Right renal pelvis (tissue), 4 donors: ENCODE results near the gene TFCP2. TPM values are rescaled to one million over a fixed set of nuclear protein-coding genes. Genes with fewer than 3 reads are reported as not detected.

Experiments used
- DNase-seq, 4 donors: peaks; one replicate each; pipeline ENCODE4 v3.0.0-alpha.2; 2013; ENCODE audit warnings: low read depth in 4 of 4, low spot score in 3 of 4, missing footprints in 1 of 4
- polyA plus RNA-seq, 4 donors: library from polyadenylated mRNA; unstranded; fragments of 120-200 nt; gene quantifications; one replicate each; pipeline ENCODE4 v1.2.1, GENCODE V29; 2013; ENCODE audit not compliant: insufficient read length in 4 of 4

TFCP2 gene
- polyA plus RNA-seq, 4 donors: 51.9 to 65.2 (median 62.0) TPM

- no peak for DNase-seq
Measured at GRCh38 chr12:51048661-51049251, 124.2 kb downstream of the TFCP2 start.

DNA sequence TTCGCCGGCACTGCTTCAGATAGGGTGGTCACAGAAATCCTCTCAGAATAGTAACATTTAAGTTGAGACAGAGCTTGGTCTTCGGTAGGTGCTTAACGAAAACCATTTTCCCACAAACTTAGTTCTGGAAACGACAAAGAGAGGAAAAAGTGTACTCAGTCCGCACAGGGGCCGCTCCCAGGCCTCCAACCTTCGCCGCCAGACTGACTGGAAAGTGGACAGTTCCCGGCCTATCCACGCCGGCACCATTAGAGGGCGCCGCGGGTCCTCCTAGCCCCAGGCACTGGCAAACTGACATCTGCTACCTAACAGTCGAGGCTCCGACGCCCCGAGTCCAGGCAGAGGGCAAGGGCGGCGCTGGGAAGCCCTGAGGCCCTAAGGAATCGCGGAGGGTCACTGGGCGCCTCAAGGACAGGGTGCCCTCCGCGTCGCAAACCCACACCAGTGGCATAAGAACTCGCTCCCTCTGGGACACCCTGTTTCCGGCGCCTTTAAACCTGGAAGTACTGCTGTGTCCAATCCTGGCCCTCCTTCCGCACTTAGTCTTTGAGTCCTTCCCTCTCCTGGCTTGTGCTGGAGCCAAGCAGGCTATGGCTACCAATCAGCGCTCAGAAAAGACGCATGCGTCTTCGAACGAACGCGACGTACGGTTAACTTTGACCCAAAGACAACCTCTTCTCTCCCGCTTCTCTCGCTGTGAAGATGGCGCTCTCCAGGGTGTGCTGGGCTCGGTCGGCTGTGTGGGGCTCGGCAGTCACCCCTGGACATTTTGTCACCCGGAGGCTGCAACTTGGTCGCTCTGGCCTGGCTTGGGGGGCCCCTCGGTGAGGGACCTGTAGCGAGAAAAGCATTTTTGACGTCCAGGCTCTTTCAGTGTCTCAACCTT lies 125.0 kb downstream of the TFCP2 start, which contains the start of gene LETMD1:
Gene LETMD1, plus strand, starts transcription at position 673 of the 886 bp plus-strand sequence. Its CDS starts 30 bp downstream, at position 703.
- peak; percentile 94 to 96 (median 95) for DNase-seq

Other genes with a start within 250 kb of the TFCP2 start
- gene HIGD1C, start 220.6 kb downstream of the TFCP2 start, polyA plus RNA-seq: under 1 TPM in 1 of 4 donors, not detected in 3; 0.27 TPM
- gene SLC11A2, start 146.8 kb downstream of the TFCP2 start, polyA plus RNA-seq: 10 to 100 TPM; 43.7 to 58.6 (median 53.0) TPM
- gene LETMD1, start 124.8 kb downstream of the TFCP2 start, polyA plus RNA-seq: 10 to 100 TPM; 85.2 to 97.8 (median 97.1) TPM
- gene CSRNP2, start 89.5 kb downstream of the TFCP2 start, polyA plus RNA-seq: 10 to 100 TPM; 35.9 to 39.5 (median 38.5) TPM
- 10 to 100 TPM in 1 of 4 donors, 1 to 10 TPM in 3; 7.8 to 11.1 (median 9.1) TPM for gene POU6F1, start 44.9 kb upstream of the TFCP2 start, polyA plus RNA-seq
- 100 to 1,000 TPM; 284 to 334 (median 311) TPM for gene DAZAP2, start 65.7 kb upstream of the TFCP2 start, polyA plus RNA-seq
- 10 to 100 TPM; 19.9 to 26.1 (median 22.0) TPM for gene SMAGP, start 97.3 kb upstream of the TFCP2 start, polyA plus RNA-seq
- gene BIN2, start 151.0 kb upstream of the TFCP2 start, polyA plus RNA-seq: 1 to 10 TPM; 1.7 to 5.1 (median 2.9) TPM
- not detected for gene CELA1, start 173.5 kb upstream of the TFCP2 start, polyA plus RNA-seq
- 1 to 10 TPM; 5.0 to 6.9 (median 5.8) TPM for gene GALNT6, start 218.3 kb upstream of the TFCP2 start, polyA plus RNA-seq